HCT116 (cell line): Measurements from ENCODE around the gene MYEF2.

Experiments used
- CTCF ChIP-seq, 3 experiments: fragments of 200-600 bp in 1 of 3; sonication (generic) in 1 of 3; IDR thresholded peaks in 2 of 3; conservative IDR thresholded peaks in 1 of 3; 2 replicates each; pipeline ENCODE4 v1.5.1; 2012 to 2017; ENCODE audit warnings: low read depth in 2 of 3, low read length in 2 of 3, antibody characterized with exemption in 1 of 3, borderline replicate concordance in 1 of 3, control low read depth in 1 of 3, mild to moderate bottlenecking in 1 of 3, mixed read lengths in 1 of 3, mixed run types in 1 of 3, moderate library complexity in 1 of 3; ENCODE audit not compliant: insufficient read depth in 1 of 3
- EZH2 ChIP-seq: fragments of 200-600 bp; sonication (generic); IDR thresholded peaks from 2 replicates; pipeline ENCODE4 v1.6.1; 2017; ENCODE audit warnings: antibody characterized with exemption, mixed run types
- POLR2A ChIP-seq: IDR thresholded peaks from 2 replicates; pipeline ENCODE4 v1.7.0; 2011; ENCODE audit warnings: borderline replicate concordance; ENCODE audit not compliant: insufficient read depth, insufficient read length; ENCODE audit errors: extremely low read depth
- RAD21 ChIP-seq: IDR thresholded peaks from 2 replicates; pipeline ENCODE4 v1.6.1; 2012; ENCODE audit warnings: low read depth, mild to moderate bottlenecking
- SRF ChIP-seq: IDR thresholded peaks from 2 replicates; pipeline ENCODE4 v1.6.1; 2012; ENCODE audit warnings: low read depth
- TCF7L2 ChIP-seq: IDR thresholded peaks from 2 replicates; pipeline ENCODE4 v1.7.0; 2011; ENCODE audit warnings: borderline replicate concordance, inconsistent platforms; ENCODE audit not compliant: insufficient read depth, insufficient read length; ENCODE audit errors: extremely low read depth
- ZNF274 ChIP-seq: fragments of 200-500 bp; sonication (Bioruptor generic); IDR thresholded peaks from 2 replicates; pipeline ENCODE4 v1.6.1; 2014; ENCODE audit warnings: mild to moderate bottlenecking, low read depth, low read length, inconsistent platforms
- TF ChIP-seq, protein P1 (sequence below): IDR thresholded peaks from 2 replicates; pipeline ENCODE4 v1.6.1; 2012; ENCODE audit warnings: low read depth
- TF ChIP-seq, protein P2 (sequence below): IDR thresholded peaks from 2 replicates; pipeline ENCODE4 v1.6.1; 2012

- TF ChIP-seq SRF (no peak), POLR2A (no peak), TCF7L2 (no peak), CTCF (IDR thresholded peaks at IDR 0.05 in 2 of 3, conservative IDR thresholded peaks at IDR 0.05 in 1 of 3; ENCODE audit: borderline replicate concordance in 1 of 3, insufficient read depth in 1 of 3, low read depth in 2 of 3, low read length in 2 of 3) (no peak), ZNF274 (no peak), EZH2 (no peak), RAD21 (no peak)
- TF ChIP-seq, protein P1, sequence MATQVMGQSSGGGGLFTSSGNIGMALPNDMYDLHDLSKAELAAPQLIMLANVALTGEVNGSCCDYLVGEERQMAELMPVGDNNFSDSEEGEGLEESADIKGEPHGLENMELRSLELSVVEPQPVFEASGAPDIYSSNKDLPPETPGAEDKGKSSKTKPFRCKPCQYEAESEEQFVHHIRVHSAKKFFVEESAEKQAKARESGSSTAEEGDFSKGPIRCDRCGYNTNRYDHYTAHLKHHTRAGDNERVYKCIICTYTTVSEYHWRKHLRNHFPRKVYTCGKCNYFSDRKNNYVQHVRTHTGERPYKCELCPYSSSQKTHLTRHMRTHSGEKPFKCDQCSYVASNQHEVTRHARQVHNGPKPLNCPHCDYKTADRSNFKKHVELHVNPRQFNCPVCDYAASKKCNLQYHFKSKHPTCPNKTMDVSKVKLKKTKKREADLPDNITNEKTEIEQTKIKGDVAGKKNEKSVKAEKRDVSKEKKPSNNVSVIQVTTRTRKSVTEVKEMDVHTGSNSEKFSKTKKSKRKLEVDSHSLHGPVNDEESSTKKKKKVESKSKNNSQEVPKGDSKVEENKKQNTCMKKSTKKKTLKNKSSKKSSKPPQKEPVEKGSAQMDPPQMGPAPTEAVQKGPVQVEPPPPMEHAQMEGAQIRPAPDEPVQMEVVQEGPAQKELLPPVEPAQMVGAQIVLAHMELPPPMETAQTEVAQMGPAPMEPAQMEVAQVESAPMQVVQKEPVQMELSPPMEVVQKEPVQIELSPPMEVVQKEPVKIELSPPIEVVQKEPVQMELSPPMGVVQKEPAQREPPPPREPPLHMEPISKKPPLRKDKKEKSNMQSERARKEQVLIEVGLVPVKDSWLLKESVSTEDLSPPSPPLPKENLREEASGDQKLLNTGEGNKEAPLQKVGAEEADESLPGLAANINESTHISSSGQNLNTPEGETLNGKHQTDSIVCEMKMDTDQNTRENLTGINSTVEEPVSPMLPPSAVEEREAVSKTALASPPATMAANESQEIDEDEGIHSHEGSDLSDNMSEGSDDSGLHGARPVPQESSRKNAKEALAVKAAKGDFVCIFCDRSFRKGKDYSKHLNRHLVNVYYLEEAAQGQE = no peak
- TF ChIP-seq, protein P2, sequence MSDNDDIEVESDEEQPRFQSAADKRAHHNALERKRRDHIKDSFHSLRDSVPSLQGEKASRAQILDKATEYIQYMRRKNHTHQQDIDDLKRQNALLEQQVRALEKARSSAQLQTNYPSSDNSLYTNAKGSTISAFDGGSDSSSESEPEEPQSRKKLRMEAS = no peak
These were observed 90.3 kb downstream of the MYEF2 start for GRCh38 chr15:48087844-48088243.
